Umbilical cord (tissue), 2 donors: ENCODE data around the gene PTF1A. TPM values are rescaled to one million over a fixed set of nuclear protein-coding genes. Genes with fewer than 3 reads are reported as not detected.
"Not testable (repeated sequence)": the region's sequence is repeated elsewhere in the genome, so short reads cannot be mapped to it uniquely, and the experiment has no call there.

Experiments used
- DNase-seq: peaks from one replicate; pipeline ENCODE4 v3.0.0-alpha.2; 2015; ENCODE audit warnings: low spot score
- total RNA-seq: library from RNA; depleted of rRNA; stranded (reverse); fragments of >200 nt; gene quantifications from one replicate; pipeline ENCODE4 v1.2.3, GENCODE V29; 2014; ENCODE audit warnings: low replicate concordance; ENCODE audit not compliant: insufficient read depth

PTF1A gene
- total RNA-seq, 1 donor from 2014 or later, result 7.5 TPM

DNA sequence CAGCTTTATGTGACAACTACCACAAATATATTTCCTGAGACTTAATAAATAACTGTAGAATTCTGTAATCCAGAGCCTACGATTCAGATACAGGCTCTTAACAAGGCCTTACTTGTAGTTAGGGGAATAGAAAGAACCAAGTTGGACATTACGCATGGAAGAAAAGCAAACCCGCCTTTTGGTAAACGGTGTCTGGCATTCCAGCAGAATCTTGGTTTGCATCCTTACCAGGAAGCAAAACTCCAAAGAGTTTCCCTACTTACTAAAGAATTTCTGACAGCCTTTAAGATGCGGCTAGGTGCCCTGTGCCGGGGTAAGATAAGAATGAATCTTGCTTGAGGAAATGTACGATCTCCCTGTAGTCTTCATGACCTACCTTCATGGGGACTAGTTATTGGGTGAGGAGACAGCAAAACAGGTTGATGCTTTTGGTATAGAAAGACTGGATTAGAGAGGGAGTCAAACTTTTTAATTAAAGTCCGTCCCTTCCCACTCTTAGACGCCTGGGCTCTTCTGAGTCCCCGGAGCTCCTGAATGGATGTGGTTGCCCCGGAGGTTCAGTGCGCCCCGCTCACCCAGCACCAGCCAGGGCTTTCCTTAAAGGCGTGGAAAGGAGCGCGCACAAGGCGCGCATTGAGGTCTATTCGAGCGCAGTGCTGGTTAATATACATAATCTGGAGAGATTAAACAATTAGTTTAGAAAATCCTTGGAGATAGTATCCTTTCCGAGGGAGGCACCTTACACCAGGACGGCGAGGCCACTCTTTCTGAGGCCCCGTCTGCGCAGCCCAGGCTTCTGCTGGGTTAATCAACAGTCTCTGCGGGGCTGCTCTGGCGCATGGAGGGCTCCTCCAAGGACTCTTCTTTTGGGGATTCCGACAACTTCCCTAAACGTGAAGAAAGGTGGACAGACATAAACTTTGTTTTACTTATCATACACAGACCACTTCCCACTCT is 11.5 kb downstream of the PTF1A start:
- no peak for DNase-seq

DNA sequence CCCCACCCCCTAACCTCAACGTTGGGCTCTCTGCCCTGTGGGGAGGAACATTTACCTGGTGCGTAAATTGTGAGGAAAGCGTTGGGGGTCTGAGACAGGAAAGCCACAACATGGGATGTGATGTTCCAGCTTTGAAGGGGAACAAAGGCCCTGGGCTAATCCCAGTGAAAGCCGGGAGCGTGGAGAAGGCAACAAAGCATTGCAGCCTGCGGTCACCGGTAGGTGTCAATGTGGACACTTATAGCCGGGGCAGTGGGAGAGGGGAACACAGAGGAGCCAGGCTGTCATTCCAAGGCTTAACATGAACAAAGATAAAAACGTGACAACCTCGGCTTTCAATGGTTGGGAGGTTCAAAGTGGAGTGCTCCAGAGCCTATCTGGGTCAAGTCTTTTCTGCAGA is 12.7 kb downstream of the PTF1A start:
- no peak for DNase-seq

DNA sequence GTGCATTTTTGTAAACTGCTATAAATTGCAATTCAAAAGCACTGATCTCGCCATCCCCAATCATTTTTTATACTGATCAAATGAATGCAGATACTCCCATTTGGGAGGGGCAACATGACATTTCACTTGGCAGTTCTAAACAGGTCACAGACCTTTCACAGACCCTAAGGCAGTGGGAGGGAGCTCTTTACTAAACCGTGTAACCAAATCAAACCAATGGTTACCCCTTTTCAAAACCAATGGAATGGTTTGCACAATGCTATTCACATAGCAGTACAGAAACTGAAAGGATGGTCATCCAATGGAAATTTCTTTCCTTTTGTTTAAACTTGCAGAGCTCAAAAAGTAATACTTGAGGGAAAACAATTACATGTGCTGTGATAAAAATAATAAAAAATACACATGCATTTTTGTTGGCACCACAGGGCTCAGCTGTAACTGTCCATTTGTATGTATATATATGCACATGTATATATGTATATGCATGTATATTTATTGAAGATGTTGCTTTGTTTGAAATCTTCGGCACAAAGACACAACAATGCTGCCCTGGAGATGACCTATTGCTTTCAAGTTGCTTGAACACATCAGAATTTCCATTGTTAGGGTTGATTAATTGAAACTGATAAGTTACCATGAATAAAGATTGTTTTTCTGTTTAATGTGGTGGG is 14.0 kb downstream of the PTF1A start:
- no peak for DNase-seq

DNA sequence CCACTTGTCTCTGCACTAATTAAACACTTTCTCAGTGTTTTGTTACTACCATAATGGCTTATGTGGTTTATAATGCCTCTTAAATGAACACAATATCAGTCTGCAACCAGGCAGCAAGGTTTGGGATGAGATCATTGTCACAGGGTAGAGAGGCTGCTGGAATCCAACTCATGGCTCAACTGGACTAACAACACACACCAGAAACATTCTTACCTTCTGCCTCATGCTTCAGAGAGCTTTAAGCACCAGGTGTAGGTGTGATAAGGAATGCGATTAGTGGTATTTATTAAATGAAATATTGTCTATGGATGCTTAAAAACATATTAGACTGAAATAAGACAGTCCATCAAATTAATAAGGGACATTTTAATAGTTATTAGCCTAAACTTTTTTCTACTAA is 25.4 kb downstream of the PTF1A start:
- DNase-seq, result no peak

DNA sequence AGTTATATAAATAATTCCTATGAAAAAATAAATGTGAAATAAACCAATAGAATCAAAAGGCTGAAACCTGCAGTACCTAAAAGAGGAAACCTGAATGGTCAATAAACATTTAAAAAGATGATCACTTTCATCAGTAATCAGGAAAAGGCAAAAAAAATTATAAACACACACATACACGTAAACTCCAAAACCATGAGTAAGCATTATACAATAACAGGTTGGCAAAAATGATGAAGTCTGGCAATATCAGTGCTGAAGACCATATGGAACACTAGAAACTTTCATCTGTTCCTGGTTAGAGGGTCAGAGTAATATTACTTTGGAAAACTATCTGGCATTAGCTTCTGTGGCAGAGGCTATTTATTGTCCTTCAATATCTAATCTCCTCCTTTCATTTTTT is 38.5 kb downstream of the PTF1A start:
- no peak for DNase-seq

- no peak for DNase-seq
These were observed 45.9 kb downstream of the PTF1A start for GRCh38 chr10:23238015-23238414.

DNA sequence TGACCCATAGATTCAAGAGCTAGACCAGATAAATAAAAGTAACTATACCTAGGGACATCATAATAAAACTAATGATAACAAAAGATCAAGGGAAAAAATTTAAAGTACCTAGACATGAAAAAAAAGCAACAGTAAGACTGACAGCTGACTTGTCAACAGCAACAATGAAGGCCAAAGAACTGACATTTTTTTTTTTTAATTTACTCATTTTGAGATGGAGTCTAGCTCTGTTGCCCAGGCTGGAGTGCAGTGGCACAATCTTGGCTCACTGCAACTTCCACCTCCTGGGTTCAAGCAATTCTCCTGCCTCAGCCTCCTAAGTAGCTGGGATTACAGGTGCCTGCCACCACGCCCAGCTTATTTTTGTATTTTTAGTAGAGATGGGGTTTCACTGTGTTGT is 49.7 kb downstream of the PTF1A start:
- not testable (repeated sequence) for DNase-seq

Other genes with a start within 250 kb of the PTF1A start
- 11.6 TPM for gene MSRB2, start 96.7 kb upstream of the PTF1A start, total RNA-seq
- 7.7 TPM for gene C10orf67, start 152.5 kb downstream of the PTF1A start, total RNA-seq
- 35.9 TPM for gene OTUD1, start 246.8 kb downstream of the PTF1A start, total RNA-seq